Hepatocyte (in vitro differentiated cells): Measurements from ENCODE around the gene FCRLB.

Source experiments
- CTCF ChIP-seq: fragments of 200-600 bp; sonication (generic); IDR thresholded peaks from 2 replicates; pipeline ENCODE4 v1.5.1; 2016; ENCODE audit warnings: antibody characterized with exemption, mild to moderate bottlenecking; ENCODE audit not compliant: poor library complexity
- EZH2 ChIP-seq: fragments of 200-600 bp; sonication (generic); IDR thresholded peaks from 2 replicates; pipeline ENCODE4 v1.6.1; 2016; ENCODE audit warnings: antibody characterized with exemption, mild to moderate bottlenecking, borderline replicate concordance
- EZH2phosphoT487 ChIP-seq: fragments of 200-600 bp; sonication (generic); IDR thresholded peaks from one replicate; pipeline ENCODE4 v1.6.1; 2018; ENCODE audit warnings: antibody characterized with exemption, mild to moderate bottlenecking, low read depth, moderate library complexity; ENCODE audit not compliant: unreplicated experiment, severe bottlenecking

GRCh38 chr1:161720956-161721737 is at the start of gene FCRLB:
- TF ChIP-seq CTCF (no peak), EZH2 (no peak), EZH2phosphoT487 (no peak)
